DOHH2 (cell line): ENCODE measurements around the gene ZNF280A.

Source experiments
- EZH2phosphoT487 ChIP-seq: fragments of 200-600 bp; sonication (generic); IDR thresholded peaks from 2 replicates; pipeline ENCODE4 v1.6.1; 2017; ENCODE audit warnings: borderline replicate concordance, mild to moderate bottlenecking, antibody characterized with exemption, low read length, moderate library complexity, mixed read lengths
- TF ChIP-seq, protein P1 (sequence below): fragments of 200-600 bp; sonication (generic); IDR thresholded peaks from one replicate; pipeline ENCODE4 v1.5.1; 2014; ENCODE audit warnings: antibody characterized with exemption, mild to moderate bottlenecking, low read depth, low read length; ENCODE audit not compliant: poor library complexity, severe bottlenecking

DNA sequence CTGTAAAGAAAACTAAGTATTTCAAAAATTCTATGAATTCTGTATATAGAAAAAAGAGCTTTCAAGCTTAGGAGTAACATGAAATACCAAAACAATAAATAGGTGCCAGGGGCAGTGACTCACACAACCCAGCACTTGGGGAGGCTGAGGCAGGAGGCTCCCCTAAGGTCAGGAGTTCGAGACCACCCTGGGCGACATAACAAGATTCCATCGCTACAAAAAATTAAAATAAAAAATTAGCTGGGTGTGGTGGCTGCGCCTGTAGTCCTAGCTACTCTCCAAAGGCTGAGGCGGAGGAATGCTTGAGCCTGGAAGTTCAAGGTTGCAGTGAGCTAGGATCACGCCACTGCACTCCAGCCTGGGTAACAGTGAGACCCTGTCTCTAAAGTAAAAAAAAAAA, 33.0 kb downstream of the ZNF280A start:
- TF ChIP-seq, protein P1, sequence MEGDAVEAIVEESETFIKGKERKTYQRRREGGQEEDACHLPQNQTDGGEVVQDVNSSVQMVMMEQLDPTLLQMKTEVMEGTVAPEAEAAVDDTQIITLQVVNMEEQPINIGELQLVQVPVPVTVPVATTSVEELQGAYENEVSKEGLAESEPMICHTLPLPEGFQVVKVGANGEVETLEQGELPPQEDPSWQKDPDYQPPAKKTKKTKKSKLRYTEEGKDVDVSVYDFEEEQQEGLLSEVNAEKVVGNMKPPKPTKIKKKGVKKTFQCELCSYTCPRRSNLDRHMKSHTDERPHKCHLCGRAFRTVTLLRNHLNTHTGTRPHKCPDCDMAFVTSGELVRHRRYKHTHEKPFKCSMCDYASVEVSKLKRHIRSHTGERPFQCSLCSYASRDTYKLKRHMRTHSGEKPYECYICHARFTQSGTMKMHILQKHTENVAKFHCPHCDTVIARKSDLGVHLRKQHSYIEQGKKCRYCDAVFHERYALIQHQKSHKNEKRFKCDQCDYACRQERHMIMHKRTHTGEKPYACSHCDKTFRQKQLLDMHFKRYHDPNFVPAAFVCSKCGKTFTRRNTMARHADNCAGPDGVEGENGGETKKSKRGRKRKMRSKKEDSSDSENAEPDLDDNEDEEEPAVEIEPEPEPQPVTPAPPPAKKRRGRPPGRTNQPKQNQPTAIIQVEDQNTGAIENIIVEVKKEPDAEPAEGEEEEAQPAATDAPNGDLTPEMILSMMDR: no peak
- TF ChIP-seq EZH2phosphoT487: no peak
